GM18511 (cell line): ENCODE results near the gene CFAP57.
"Not testable (repeated sequence)": the region's sequence is repeated elsewhere in the genome, so short reads cannot be mapped to it uniquely, and the experiment has no call there.

Experiments
- ATAC-seq: cut with Tn5 transposase; IDR thresholded peaks from one replicate; pipeline ENCODE4 v1.9.1; 2021; ENCODE audit warnings: mild to moderate bottlenecking, moderate library complexity; ENCODE audit not compliant: unreplicated experiment

Gene CFAP57

DNA sequence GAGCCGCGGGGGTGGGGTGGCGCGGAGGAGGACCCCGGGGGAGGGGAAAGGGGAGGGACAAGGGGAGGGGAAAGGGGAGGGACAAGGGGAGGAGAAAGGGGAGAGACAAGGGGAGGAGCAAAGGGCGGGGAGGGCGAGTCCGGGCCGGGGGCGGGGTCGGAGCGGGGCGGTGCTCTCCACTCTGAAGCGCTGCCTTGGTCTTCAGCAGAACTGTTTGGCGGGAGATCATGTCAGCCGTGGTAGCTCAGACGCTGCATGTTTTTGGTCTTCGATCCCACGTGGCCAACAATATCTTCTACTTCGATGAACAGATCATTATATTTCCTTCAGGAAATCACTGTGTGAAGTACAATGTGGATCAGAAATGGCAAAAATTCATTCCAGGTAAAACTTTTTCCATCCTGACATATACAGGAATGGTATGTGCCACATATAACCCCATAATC lies 420 bp downstream of the CFAP57 start:
- peak; percentile 49 for ATAC-seq

DNA sequence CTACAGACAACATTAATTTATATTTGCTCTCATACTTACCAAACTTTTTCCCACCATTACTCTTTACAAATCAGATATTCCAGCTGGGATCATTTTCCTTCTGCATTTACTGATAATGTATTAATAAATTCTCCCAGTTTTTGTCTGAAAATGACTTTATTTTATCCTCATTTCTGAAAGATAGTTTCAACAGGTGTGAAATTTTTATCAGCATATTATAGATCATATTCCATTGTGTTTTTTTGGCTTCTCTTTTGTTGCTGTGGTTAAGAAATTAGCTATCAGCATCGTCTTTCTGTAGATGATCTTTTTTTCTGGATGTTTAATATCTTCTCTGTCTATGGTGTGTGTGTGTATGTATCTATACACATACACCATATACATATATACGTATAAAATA lies 2.7 kb downstream of the CFAP57 start:
- ATAC-seq, result no peak

- ATAC-seq, result no peak
These were observed 5.6 kb downstream of the CFAP57 start for GRCh38 chr1:43177691-43178090.

- no peak for ATAC-seq
These were observed 12.3 kb downstream of the CFAP57 start for GRCh38 chr1:43184388-43184787.

GRCh38 chr1:43184995-43185394 lies 12.9 kb downstream of the CFAP57 start:
- ATAC-seq, result no peak

DNA sequence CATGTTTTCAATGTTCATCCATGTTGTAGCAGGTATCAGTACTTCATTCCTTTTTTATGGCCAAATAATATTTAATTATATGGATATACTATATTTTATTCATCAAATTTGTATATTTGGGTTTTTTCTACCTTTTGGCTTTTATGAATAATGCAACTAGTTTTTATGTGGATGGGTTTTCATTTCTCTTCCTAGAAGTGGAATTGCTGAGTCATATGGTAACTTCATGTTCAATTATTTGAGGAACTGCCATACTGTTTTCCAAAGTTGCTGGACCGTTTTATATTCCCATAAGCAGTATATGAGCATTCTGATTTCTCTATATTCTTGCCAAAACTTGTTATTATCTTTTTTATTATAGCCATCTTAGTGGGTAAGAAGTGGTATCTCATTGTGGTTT lies 16.0 kb downstream of the CFAP57 start:
- ATAC-seq, result no peak

- ATAC-seq, result no peak
These were observed 22.4 kb downstream of the CFAP57 start for GRCh38 chr1:43194509-43194908.

GRCh38 chr1:43197343-43198127 lies 25.4 kb downstream of the CFAP57 start:
- no peak for ATAC-seq

DNA sequence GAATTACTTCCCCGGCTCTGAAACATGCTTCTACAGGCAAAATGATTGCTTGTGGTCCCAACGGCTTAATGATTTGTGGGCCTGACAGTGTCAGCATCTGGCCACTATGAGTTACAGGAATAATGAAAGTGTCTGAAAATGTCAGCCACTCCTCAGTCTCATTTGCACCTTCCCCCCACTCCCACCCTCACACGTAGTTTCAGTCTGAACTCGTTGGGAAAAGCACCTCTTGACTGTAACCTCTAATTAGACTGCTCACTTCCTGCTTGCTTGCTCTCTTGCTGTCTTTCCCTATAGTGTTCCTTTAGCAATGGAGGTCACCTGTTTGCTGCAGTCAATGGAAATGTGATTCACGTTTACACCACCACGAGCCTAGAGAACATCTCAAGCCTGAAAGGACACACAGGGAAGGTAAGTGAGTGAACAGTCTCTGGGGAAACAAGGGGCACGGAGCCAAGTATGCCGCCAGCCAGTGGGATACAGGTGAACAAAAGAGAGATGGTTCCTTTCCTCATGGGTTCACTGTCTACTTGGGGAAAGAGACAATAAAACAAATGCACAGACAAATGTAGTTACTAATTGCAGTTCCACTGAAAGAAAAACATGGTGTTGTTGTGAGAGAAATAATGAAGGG lies 27.1 kb downstream of the CFAP57 start:
- no peak for ATAC-seq

DNA sequence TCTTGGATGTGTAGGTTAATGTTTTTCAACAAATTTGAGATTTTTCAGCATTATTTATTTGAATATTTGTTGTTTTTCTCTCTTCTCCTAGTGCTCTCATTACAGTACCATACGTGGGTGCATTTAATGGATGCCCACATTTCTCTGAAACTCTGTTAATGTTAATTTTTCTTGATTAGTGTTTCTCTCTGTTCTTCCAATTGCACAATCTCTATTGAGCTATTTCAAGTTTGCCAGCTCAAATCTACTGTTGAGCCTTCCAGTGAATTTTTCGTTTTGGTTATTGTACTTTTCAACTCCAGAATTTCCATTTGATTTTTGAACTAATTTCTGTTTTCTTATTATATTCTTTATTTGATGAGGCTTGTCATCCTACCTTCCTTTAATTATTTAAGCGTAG lies 31.7 kb downstream of the CFAP57 start:
- ATAC-seq, result no peak

- ATAC-seq, result no peak
These were observed 32.3 kb downstream of the CFAP57 start for GRCh38 chr1:43204394-43204793.

- ATAC-seq, result no peak
These were observed 33.5 kb downstream of the CFAP57 start for GRCh38 chr1:43205671-43206070.

- no peak for ATAC-seq
These were observed 34.6 kb downstream of the CFAP57 start for GRCh38 chr1:43206600-43207228.

- no peak for ATAC-seq
These were observed 35.2 kb downstream of the CFAP57 start for GRCh38 chr1:43207229-43207853.

DNA sequence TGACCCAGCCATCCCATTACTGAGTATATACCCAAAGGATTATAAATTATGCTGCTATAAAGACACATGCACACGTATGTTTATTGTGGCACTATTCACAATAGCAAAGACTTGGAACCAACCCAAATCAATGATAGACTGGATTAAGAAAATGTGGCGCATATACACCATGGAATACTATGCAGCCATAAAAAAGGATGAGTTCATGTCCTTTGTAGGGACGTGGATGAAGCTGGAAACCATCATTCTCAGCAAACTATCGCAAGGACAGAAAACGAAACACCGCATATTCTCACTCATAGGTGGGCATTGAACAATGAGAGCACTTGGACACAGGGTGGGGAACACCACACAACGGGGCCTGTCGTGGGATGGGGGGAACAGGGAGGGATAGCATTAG lies 36.1 kb downstream of the CFAP57 start:
- not testable (repeated sequence) for ATAC-seq

- ATAC-seq, result no peak
These were observed 42.6 kb downstream of the CFAP57 start for GRCh38 chr1:43214501-43215444.

GRCh38 chr1:43217747-43218146 lies 45.6 kb downstream of the CFAP57 start:
- no peak for ATAC-seq

- ATAC-seq, result peak; percentile 78
These were observed 49.0 kb downstream of the CFAP57 start for GRCh38 chr1:43220905-43221778.

GRCh38 chr1:43221797-43222196 lies 49.7 kb downstream of the CFAP57 start:
- ATAC-seq, result no peak
